ENCODE results near the gene NRBF2. TPM values are rescaled to one million over a fixed set of nuclear protein-coding genes. Genes with fewer than 3 reads are reported as not detected.
"Not testable (repeated sequence)": the region's sequence is repeated elsewhere in the genome, so short reads cannot be mapped to it uniquely, and the experiment has no call there.

The NRBF2 gene
- total and polyA plus RNA-seq, 9 donors = 4.8 to 21.4 (median 12.9) TPM

- Histone ChIP-seq H3K9me3 (no peaks in the 10 kb centered on the region), H3K36me3 (no peaks in the 10 kb centered on the region), H3K27ac (no peak overlapping the region), H3K4me3 (no peak overlapping the region), H3K27me3 (no peaks in the 10 kb centered on the region), H3K4me1 (ENCODE audit: insufficient read depth) (no peaks in the 10 kb centered on the region)
- TF ChIP-seq POLR2A (IDR thresholded peaks at IDR 0.05) = no peak
- no peak for TF ChIP-seq EP300 (IDR thresholded peaks at IDR 0.05)
- TF ChIP-seq CTCF (IDR thresholded peaks at IDR 0.05) = no peak
- intact Hi-C loops (cut with DNase I) = no loop called here
- no peak for DNase-seq
These were observed 13.4 kb downstream of the NRBF2 start for GRCh38 chr10:63146503-63146902.

GRCh38 chr10:63150745-63151144 lies 17.6 kb downstream of the NRBF2 start:
- 93 to 98% (median 97%) methylated on average over 4 of the region's 4 CpGs for WGBS, 3 donors
- Histone ChIP-seq H3K4me1 (ENCODE audit: insufficient read depth) (no peaks in the 10 kb centered on the region), H3K36me3 (no peaks in the 10 kb centered on the region), H3K4me3 (no peak overlapping the region), H3K27me3 (no peaks in the 10 kb centered on the region), H3K27ac (no peak overlapping the region), H3K9me3 (no peaks in the 10 kb centered on the region)
- TF ChIP-seq EP300 (IDR thresholded peaks at IDR 0.05) = no peak
- no peak for TF ChIP-seq CTCF (IDR thresholded peaks at IDR 0.05)
- DNase-seq = no peak
- intact Hi-C loops (cut with DNase I) = loop anchor here in 2 of 4 donors (10.0 kb wide), 3 partner anchors 336 to 1996 kb away; partner anchors contain the start of gene EGR2 (in 1 of the 2)

GRCh38 chr10:63153868-63154545 lies 20.9 kb downstream of the NRBF2 start:
- intact Hi-C loops (cut with DNase I) = loop anchor here in 2 of 4 donors (10.0 kb wide), 3 partner anchors 339 to 1999 kb away; partner anchors contain the start of gene EGR2 (in 1 of the 2)
- H3K9me3 ChIP-seq; H3K4me3 ChIP-seq; H3K27me3 ChIP-seq; H3K4me1 ChIP-seq (ENCODE audit: insufficient read depth); H3K27ac ChIP-seq; H3K36me3 ChIP-seq; DNase-seq: not testable (repeated sequence)
- 68 to 77% (median 76%) methylated on average over 9 of the region's 9 CpGs for WGBS, 3 donors

GRCh38 chr10:63154546-63155387 lies 21.6 kb downstream of the NRBF2 start:
- TF ChIP-seq POLR2A (IDR thresholded peaks at IDR 0.05) = no peak
- no peak for TF ChIP-seq CTCF (IDR thresholded peaks at IDR 0.05)
- no peak for TF ChIP-seq EP300 (IDR thresholded peaks at IDR 0.05)
- 86 to 89% (median 88%) methylated on average over 6 of the region's 6 CpGs for WGBS, 3 donors
- intact Hi-C loops (cut with DNase I) = loop anchor here in 3 of 4 donors (5.0 to 10.0 kb wide), 5 partner anchors 340 to 2000 kb away; partner anchors contain the start of gene EGR2 (in 1 of the 3)
- no peak for DNase-seq
- Histone ChIP-seq H3K9me3 (no peaks in the 10 kb centered on the region), H3K4me1 (ENCODE audit: insufficient read depth) (no peaks in the 10 kb centered on the region), H3K27ac (no peak overlapping the region), H3K36me3 (no peaks in the 10 kb centered on the region), H3K27me3 (no peaks in the 10 kb centered on the region), H3K4me3 (no peak overlapping the region)

Measured in ovary (tissue), 9 donors.